AG04449 (cell line): ENCODE measurements around the gene CADPS2.

Source experiments
- CTCF ChIA-PET: fragments of 350-600 bp; formaldehyde crosslinking; extraction: SDS; loops from one replicate; lab custom pipeline; 2021; ENCODE audit warnings: antibody characterized with exemption; lab: Yijun Ruan, JAX
- POLR2A ChIA-PET: fragments of 400-600, 350-600 bp; formaldehyde crosslinking; extraction: SDS; loops from one replicate; lab custom pipeline; 2020; ENCODE audit warnings: antibody characterized with exemption, inconsistent platforms; lab: Yijun Ruan, JAX
- DNase-seq: peaks from one replicate; pipeline ENCODE4 v3.0.0-alpha.2; 2010; ENCODE audit warnings: low read depth, low spot score
- H3K4me3 ChIP-seq: 2 replicates; pipeline ENCODE4 v1.5.1; 2011; ENCODE audit warnings: low read depth, mild to moderate bottlenecking, control low read depth, low read length
- CTCF ChIP-seq: IDR thresholded peaks from one replicate; pipeline ENCODE4 v1.5.1; 2011; ENCODE audit warnings: mild to moderate bottlenecking, moderate library complexity, low read length, control low read depth, inconsistent platforms; ENCODE audit not compliant: insufficient read depth; ENCODE audit errors: missing control alignments

CADPS2 gene

GRCh38 chr7:122301858-122302760, 584.2 kb downstream of the CADPS2 start:
- POLR2A ChIA-PET = no interaction called here
- CTCF ChIA-PET = no interaction called here

GRCh38 chr7:122300956-122301833, 585.1 kb downstream of the CADPS2 start:
- no peak for DNase-seq
- ChIA-PET CTCF (no interaction called here), POLR2A (no interaction called here)
- no peak overlapping the region for H3K4me3 ChIP-seq
- TF ChIP-seq CTCF = no peak

More at GRCh38 chr7:122301858-122302760, 584.2 kb downstream of the CADPS2 start:
- TF ChIP-seq CTCF = no peak
- DNase-seq = no peak
- no peak overlapping the region for H3K4me3 ChIP-seq

DNA sequence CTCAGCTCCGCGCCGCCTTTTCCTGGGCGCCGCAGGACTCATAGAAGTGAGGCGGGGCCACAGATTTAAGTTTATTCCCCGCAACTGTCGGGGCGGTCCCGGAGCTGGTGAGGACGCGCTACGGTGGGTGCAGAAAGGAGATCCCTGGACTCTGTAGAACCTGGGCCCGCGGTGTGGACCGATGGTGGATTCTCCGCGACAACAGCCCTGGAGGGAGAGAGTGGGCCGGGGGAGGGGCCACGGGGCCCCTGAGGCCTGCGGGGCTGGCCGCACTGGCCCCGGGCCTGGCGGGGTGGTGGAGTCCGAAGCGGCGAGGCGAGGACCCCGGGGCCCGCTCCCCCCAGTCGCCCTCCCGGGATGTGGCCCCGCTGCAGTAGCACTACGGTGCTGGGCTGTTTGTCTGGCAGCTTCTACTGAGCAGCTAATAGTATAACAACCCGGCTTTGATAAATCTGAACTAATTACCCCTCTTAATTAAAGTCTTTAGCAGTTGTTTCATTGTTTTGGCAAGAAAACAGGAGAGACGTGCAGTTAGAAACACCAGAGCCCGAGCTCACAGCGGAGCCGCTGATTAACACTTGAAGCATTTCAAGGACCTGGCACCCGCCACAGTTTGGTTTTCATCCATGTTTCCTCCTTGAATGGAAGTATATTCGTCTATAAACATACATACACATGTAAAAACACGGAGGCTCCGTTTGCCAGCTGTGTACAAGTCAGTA, 585.9 kb downstream of the CADPS2 start:
- CTCF ChIA-PET = no interaction called here
- no peak for TF ChIP-seq CTCF
- H3K4me3 ChIP-seq = no peak overlapping the region
- DNase-seq = no peak
- POLR2A ChIA-PET = no interaction called here

DNA sequence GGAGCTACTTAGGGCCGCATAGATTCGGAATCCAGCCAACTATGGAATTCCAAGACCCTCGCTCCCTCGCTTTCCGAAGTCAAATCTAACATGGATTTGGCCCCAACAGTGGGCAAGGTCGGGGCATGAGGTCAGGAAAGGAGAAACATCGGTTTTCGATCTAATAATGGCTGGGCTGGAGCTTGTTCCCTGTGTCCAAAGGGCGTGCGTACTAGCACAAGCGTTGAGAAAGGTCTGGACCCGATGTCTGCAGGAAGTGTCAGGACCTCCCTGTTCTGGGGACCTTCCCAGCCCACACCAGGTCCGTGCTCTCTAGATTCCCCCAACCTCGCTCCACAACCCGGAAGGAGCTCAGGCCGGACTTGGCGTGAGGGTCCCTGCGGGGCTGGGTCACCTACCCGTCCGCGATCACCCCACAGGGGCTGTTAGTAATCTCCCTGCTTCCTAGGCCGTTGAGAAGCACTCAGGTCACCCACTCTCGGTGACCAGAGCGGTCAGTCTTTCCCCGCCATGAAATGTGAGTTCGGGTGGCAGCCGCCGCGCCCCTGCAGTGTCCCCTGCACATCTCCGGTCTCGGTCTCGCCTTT, 586.5 kb downstream of the CADPS2 start:
- CTCF ChIA-PET = no interaction called here
- DNase-seq = no peak
- no peak for TF ChIP-seq CTCF
- POLR2A ChIA-PET = no interaction called here
- H3K4me3 ChIP-seq = no peak overlapping the region

DNA sequence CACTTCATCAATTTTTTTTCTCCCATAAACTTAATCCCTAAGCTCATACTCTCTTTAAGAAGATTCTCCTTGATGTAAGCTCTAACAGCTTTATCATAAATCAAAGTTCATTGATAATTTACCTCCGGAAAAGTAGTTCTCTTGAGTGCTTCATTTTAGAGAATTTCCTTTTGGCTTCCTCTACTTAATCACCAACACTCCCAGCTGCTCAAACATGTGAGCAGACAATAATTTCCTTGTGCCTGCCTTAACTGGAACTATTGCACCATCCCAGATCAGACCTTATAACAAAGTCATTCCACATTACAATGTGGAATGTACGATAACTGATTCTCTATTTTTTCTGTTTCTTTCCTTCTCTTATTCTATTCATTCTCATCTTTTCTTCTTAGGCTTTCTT, 587.6 kb downstream of the CADPS2 start:
- ChIA-PET CTCF (no interaction called here), POLR2A (no interaction called here)
- TF ChIP-seq CTCF = no peak
- DNase-seq = no peak
- no peak overlapping the region for H3K4me3 ChIP-seq
